Endothelial cell of umbilical vein (primary cell): ENCODE measurements around the gene MCOLN3. TPM values are rescaled to one million over a fixed set of nuclear protein-coding genes. Genes with fewer than 3 reads are reported as not detected.

ENCODE experiments used
- BruUV-seq: library from RNA; stranded (reverse); fragments of 400-500 nt; replicated peaks from 2 replicates; lab custom pipeline; 2021; lab: Mats Ljungman, UMichigan
- CTCF ChIA-PET: fragments of 300-600, 350-600 bp; sonication (Branson Sonifier 250); formaldehyde crosslinking; loops from one replicate; lab custom pipeline; 2021; ENCODE audit warnings: antibody characterized with exemption, inconsistent platforms; lab: Charles Lee
- POLR2A ChIA-PET: fragments of 300-600, 350-600 bp; sonication (Branson Sonifier 250); formaldehyde crosslinking; loops from one replicate; lab custom pipeline; 2021; ENCODE audit warnings: antibody characterized with exemption, inconsistent platforms; lab: Charles Lee
- DNase-seq: peaks from one replicate; pipeline ENCODE4 v3.0.0-alpha.2; 2011; ENCODE audit warnings: low read depth, low spot score
- FAIRE-seq: peaks from 2 replicates; lab custom pipeline; 2011; peaks lifted over from hg19 to GRCh38; lab: Jason Lieb, UNC
- H2AFZ ChIP-seq: 2 replicates; pipeline ENCODE4 v1.6.0; 2012; ENCODE audit warnings: low read depth, low read length, control low read depth, inconsistent platforms
- H3K27ac ChIP-seq: 2 replicates; pipeline ENCODE4 v1.5.1; 2011; ENCODE audit warnings: low read depth, mild to moderate bottlenecking, control low read depth, low read length, moderate library complexity; ENCODE audit not compliant: insufficient read depth
- H3K27me3 ChIP-seq, 2 experiments: 2 replicates each; pipeline versions ENCODE4 v1.6.0 to v1.6.1; 2011; ENCODE audit warnings: low read length in 2 of 2, mixed read lengths in 1 of 2; ENCODE audit not compliant: control insufficient read depth in 2 of 2, insufficient read depth in 2 of 2
- H3K36me3 ChIP-seq, 2 experiments: 2 replicates in 1 of 2; 3 replicates in 1 of 2; pipeline ENCODE4 v1.5.1; 2011; ENCODE audit warnings: low read length in 2 of 2, mild to moderate bottlenecking in 1 of 2, moderate library complexity in 1 of 2; ENCODE audit not compliant: control insufficient read depth in 2 of 2, insufficient read depth in 2 of 2; ENCODE audit errors: extremely low read depth in 1 of 2
- H3K4me1 ChIP-seq: 3 replicates; pipeline ENCODE4 v1.5.1; 2011; ENCODE audit warnings: mild to moderate bottlenecking, low read length; ENCODE audit not compliant: control insufficient read depth, insufficient read depth; ENCODE audit errors: extremely low read depth
- H3K4me2 ChIP-seq: 2 replicates; pipeline ENCODE4 v1.6.1; 2011; ENCODE audit warnings: low read length, control low read depth, mixed read lengths; ENCODE audit not compliant: insufficient read depth
- H3K4me3 ChIP-seq, 3 experiments: fragments of 200-600 bp in 1 of 3; sonication (generic), shearing (Covaris generic) in 1 of 3; replicated peaks in 1 of 3; 2 replicates each; pipeline ENCODE4 v1.5.1; 2011 to 2016; ENCODE audit warnings: control low read depth in 3 of 3, low read length in 3 of 3, mild to moderate bottlenecking in 2 of 3, inconsistent platforms in 1 of 3, low read depth in 1 of 3, moderate library complexity in 1 of 3; ENCODE audit not compliant: insufficient read depth in 1 of 3
- H3K79me2 ChIP-seq: 2 replicates; pipeline ENCODE4 v1.6.0; 2012; ENCODE audit warnings: low read length, inconsistent platforms; ENCODE audit not compliant: control insufficient read depth, insufficient read depth
- H3K9ac ChIP-seq: replicated peaks from 2 replicates; pipeline ENCODE3; 2011; ENCODE audit warnings: low read length, control low read depth; ENCODE audit not compliant: insufficient read depth; ENCODE audit errors: extremely low read depth
- H3K9me1 ChIP-seq: replicated peaks from 3 replicates; pipeline ENCODE4 v1.6.0; 2011; ENCODE audit warnings: mild to moderate bottlenecking, low read length; ENCODE audit not compliant: control insufficient read depth, insufficient read depth; ENCODE audit errors: extremely low read depth
- H3K9me3 ChIP-seq: replicated peaks from 2 replicates; pipeline ENCODE4 v1.5.1; 2012; ENCODE audit warnings: low read length, inconsistent platforms; ENCODE audit not compliant: control insufficient read depth, insufficient read depth
- H4K20me1 ChIP-seq: replicated peaks from 2 replicates; pipeline ENCODE3; 2011; ENCODE audit warnings: mild to moderate bottlenecking, low read length; ENCODE audit not compliant: control insufficient read depth, insufficient read depth; ENCODE audit errors: extremely low read depth
- EZH2 ChIP-seq: IDR thresholded peaks from 2 replicates; pipeline ENCODE4 v1.6.1; 2012; ENCODE audit warnings: borderline replicate concordance, low read depth, mild to moderate bottlenecking, moderate library complexity, low read length, inconsistent platforms; ENCODE audit not compliant: severe bottlenecking
- FOS ChIP-seq: IDR thresholded peaks from 2 replicates; pipeline ENCODE4 v1.6.1; 2011; ENCODE audit warnings: mild to moderate bottlenecking, low read length, moderate library complexity, borderline replicate concordance; ENCODE audit not compliant: insufficient read depth
- GATA2 ChIP-seq: IDR thresholded peaks from 2 replicates; pipeline ENCODE4 v1.7.0; 2011; ENCODE audit warnings: low read depth, mild to moderate bottlenecking, moderate library complexity, mixed read lengths, low read length; ENCODE audit not compliant: insufficient read length, insufficient read depth
- JUN ChIP-seq: IDR thresholded peaks from 2 replicates; pipeline ENCODE4 v1.6.1; 2011; ENCODE audit warnings: borderline replicate concordance, low read depth; ENCODE audit not compliant: insufficient read length, insufficient read depth
- MYC ChIP-seq: IDR thresholded peaks from one replicate; pipeline ENCODE4 v1.6.1; 2011; ENCODE audit warnings: mild to moderate bottlenecking, low read depth, low read length
- POLR2A ChIP-seq: IDR thresholded peaks from 2 replicates; pipeline ENCODE4 v1.6.1; 2012; ENCODE audit warnings: low read depth, mild to moderate bottlenecking, control low read depth, low read length
- POLR2AphosphoS5 ChIP-seq: IDR thresholded peaks from 2 replicates; pipeline ENCODE4 v1.6.1; 2012; ENCODE audit warnings: low read depth, mild to moderate bottlenecking, control low read depth, low read length, moderate library complexity; ENCODE audit not compliant: insufficient read depth
- dilution Hi-C: fragments of 300-500 bp; cut with MboI; formaldehyde crosslinking; loops from one replicate; pipeline ENCODE4 v1.15.0; 2019; ENCODE audit warnings: low sequenced_read_pairs; ENCODE audit not compliant: extremely low pct_ligation_motif_present
- intact Hi-C: fragments of 100-400 bp; cut with micrococcal nuclease; formaldehyde crosslinking; loops from one replicate; pipeline ENCODE4 v1.10.0; 2022
- polyA plus RNA-seq, 4 experiments: library from polyadenylated mRNA; depleted of rRNA in 3 of 4; stranded (reverse) in 3 of 4; unstranded in 1 of 4; fragments of >200 nt; gene quantifications; 2 replicates each; pipeline versions ENCODE4 v1.2.1 to v1.2.3, GENCODE V29; 2011 to 2012; ENCODE audit warnings: missing spikeins in 1 of 4
- total RNA-seq: library from RNA; stranded (reverse); gene quantifications from 2 replicates; pipeline ENCODE4 v1.2.3, GENCODE V29; 2021
- TF ChIP-seq, protein P1 (sequence below), 2 donors: IDR thresholded peaks; 1 replicate in 1 of 2; 2 replicates in 1 of 2; pipeline ENCODE4 v1.5.1; 2011; ENCODE audit warnings: low read length in 2 of 2, mild to moderate bottlenecking in 2 of 2, moderate library complexity in 2 of 2, control low read depth in 1 of 2, inconsistent platforms in 1 of 2, low read depth in 1 of 2; ENCODE audit not compliant: insufficient read depth in 1 of 2; ENCODE audit errors: extremely low read depth in 1 of 2
- TF ChIP-seq, protein P2 (sequence below): IDR thresholded peaks from 2 replicates; pipeline ENCODE4 v1.6.1; 2011; ENCODE audit not compliant: insufficient read depth, insufficient read length

Gene MCOLN3
- total and polyA plus RNA-seq, 2 donors (not counting 3 experiments of a cell fraction or from before 2014, with no cell fraction given) = 0.06 TPM; not detected in 1

DNA sequence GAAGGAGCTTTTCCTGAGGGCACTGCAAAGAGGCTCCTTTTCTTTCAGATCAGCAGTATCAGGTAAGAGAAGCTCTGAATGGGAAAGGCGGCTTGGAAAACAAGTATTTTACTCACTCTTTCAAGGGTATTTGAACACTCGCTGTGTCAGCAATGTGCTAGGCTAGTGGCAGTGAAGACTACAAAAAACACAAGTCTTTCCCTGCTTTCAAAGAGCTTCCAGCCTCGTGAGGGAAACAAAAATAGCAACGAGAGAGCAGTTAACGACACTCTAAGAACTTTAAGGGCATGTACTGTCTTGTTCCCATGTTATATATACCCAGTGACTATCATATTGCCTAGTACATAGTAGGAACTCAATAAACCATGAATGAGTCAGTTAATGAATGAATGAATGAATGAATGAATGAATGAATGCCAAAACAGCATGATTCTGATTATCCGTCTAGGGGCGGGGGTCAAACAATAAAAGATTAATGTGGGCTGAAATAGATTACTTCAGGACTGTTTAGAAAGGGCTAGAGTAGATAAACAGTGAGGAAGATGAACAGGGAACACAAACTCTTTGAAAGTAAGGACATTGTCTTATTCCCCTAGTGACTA, 14.2 kb upstream of the MCOLN3 start:
- Histone ChIP-seq H2AFZ (peak overlapping the region; percentile 88), H3K9ac (no peak overlapping the region), H3K4me1 (peaks cover 6% of the 10 kb centered on the region), H3K4me2 (peak overlapping the region; percentile 97), H3K36me3 (no peaks in the 10 kb centered on the region), H3K9me3 (no peaks in the 10 kb centered on the region), H3K27me3 (peaks cover 13 to 18% of the 10 kb centered on the region in 2 experiments), H3K79me2 (no peaks in the 10 kb centered on the region), H4K20me1 (no peaks in the 10 kb centered on the region), H3K27ac (no peak overlapping the region), H3K9me1 (no peaks in the 10 kb centered on the region), H3K4me3 (peak overlapping the region in 2 of 3 experiments; percentile 31 to 64)
- FAIRE-seq (no peak), DNase-seq (no peak)
- TF ChIP-seq POLR2A = no peak
- no peak for TF ChIP-seq FOS
- no peak for TF ChIP-seq GATA2
- no peak for TF ChIP-seq POLR2AphosphoS5
- no peak for TF ChIP-seq MYC
- TF ChIP-seq, protein P1, sequence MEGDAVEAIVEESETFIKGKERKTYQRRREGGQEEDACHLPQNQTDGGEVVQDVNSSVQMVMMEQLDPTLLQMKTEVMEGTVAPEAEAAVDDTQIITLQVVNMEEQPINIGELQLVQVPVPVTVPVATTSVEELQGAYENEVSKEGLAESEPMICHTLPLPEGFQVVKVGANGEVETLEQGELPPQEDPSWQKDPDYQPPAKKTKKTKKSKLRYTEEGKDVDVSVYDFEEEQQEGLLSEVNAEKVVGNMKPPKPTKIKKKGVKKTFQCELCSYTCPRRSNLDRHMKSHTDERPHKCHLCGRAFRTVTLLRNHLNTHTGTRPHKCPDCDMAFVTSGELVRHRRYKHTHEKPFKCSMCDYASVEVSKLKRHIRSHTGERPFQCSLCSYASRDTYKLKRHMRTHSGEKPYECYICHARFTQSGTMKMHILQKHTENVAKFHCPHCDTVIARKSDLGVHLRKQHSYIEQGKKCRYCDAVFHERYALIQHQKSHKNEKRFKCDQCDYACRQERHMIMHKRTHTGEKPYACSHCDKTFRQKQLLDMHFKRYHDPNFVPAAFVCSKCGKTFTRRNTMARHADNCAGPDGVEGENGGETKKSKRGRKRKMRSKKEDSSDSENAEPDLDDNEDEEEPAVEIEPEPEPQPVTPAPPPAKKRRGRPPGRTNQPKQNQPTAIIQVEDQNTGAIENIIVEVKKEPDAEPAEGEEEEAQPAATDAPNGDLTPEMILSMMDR (IDR thresholded peaks at IDR 0.05; ENCODE audit: extremely low read depth in 1 of 2, insufficient read depth in 1 of 2, low read depth in 1 of 2, low read length in 2 of 2) = no peak
- TF ChIP-seq EZH2 = no peak
- no peak for TF ChIP-seq JUN
- TF ChIP-seq, protein P2, sequence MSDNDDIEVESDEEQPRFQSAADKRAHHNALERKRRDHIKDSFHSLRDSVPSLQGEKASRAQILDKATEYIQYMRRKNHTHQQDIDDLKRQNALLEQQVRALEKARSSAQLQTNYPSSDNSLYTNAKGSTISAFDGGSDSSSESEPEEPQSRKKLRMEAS = no peak
- dilution Hi-C loops = no loop called here
- intact Hi-C loops = no loop called here
- no TSS peak for BruUV-seq
- ChIA-PET CTCF (interaction anchor here (0.9 to 2.3 kb wide), 10 partner anchors 8 to 956 kb away, joined by 3 to 10 read pairs (median 4); partner anchors contain the start of genes C1orf52 and MCOLN2), POLR2A (no interaction called here)
